Measurements from ENCODE around the gene COX7A2L.
"Not testable (repeated sequence)": the region's sequence is repeated elsewhere in the genome, so short reads cannot be mapped to it uniquely, and the experiment has no call there.

The COX7A2L gene

DNA sequence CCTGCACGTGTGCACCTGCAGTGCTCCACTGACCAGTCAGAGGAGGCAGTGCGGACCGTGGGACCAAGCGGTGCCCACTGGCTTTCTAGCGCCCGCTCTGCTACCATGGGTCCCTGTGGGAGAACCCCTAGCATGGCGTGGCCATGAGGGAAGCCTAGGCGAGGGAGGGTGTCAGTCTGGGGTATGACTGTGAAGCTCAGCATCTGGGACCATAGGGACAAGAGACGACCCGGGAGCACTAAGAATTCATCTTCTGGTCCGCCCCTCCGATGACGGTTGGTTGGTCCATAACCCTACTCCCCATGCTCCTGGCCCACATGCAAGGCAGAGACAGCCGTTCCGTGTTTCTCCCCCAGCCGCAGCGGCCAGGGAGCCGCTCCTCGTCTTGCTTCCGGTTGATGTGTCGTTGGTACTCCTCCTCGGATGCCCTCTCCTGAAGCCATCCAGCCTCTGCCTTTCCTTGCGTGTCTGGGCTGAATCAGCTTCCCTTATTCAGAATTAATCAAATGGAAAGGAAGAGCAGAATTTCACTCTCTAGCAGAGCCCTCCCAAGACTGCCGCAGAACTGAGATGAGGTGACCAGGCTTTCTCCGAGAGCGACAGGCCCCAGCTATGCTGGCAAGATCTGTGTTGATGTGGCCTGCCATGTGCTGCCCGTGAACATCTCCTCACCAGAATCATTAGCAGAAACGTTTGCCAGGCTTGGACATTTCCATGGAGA lies 23.0 kb downstream of the COX7A2L start:
- DNase-seq = no peak

GRCh38 chr2:42337356-42337820 lies 23.6 kb downstream of the COX7A2L start:
- no peak for DNase-seq

DNA sequence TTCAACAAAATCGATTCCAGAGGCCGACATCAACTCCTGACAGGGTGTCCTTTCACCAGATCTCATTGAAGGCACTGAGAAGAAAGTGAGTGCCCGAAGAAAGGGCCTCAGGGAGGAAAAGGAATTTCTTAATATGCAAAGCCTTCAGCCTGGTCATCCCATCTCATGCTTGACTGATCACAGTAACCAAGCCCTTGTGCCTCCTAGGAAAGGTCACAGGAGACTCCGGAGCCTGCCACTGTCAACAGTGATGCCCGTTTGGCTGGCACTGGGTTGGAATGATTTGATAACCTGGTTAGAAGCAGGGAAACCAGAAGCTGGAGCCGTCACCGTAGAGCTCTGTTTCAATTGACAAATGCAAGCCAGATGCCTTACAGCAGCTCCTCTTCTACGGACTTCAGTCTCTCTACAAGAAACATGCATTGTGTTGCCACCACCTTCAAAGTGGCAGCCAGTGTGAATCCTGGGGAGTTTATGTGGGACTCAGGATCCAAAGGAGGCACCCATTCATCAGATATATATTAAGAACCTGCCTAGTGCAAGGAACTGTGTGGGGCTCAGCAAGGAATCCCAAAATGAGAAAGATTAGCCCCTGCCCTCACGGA lies 24.6 kb downstream of the COX7A2L start:
- peak; percentile 57 for DNase-seq

DNA sequence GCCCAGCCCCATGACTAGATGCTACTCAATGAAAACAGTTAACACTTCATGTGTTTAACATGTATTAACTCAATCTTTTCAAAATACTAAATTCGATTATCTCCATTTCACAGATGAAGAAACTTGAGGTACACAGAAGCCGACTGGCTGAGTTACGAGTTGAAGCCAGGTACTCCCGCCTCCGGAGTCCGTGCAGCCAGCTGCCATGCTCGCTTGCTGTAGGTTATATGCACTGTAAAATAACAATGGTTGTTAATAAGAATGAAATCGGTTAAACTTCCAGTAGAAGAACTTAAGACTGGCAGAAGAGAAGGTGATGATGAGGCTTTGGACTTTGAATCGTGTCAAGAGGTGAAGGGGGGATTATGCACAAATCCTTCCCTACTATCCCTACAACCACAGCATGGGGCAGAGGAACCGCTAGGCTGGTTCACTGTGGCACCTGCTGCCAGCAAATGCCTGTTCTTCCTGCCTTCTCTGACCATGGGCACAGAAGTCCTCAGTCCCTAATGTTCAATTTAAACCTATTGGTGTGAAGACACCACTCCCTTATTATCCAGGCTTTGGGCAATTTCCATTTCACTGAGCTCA lies 25.4 kb downstream of the COX7A2L start:
- no peak for DNase-seq

- not testable (repeated sequence) for DNase-seq
These were observed 26.2 kb downstream of the COX7A2L start for GRCh38 chr2:42334865-42335264.

GRCh38 chr2:42334220-42334619 lies 26.8 kb downstream of the COX7A2L start:
- DNase-seq = no peak

GRCh38 chr2:42333579-42333978 lies 27.4 kb downstream of the COX7A2L start:
- no peak for DNase-seq

DNA sequence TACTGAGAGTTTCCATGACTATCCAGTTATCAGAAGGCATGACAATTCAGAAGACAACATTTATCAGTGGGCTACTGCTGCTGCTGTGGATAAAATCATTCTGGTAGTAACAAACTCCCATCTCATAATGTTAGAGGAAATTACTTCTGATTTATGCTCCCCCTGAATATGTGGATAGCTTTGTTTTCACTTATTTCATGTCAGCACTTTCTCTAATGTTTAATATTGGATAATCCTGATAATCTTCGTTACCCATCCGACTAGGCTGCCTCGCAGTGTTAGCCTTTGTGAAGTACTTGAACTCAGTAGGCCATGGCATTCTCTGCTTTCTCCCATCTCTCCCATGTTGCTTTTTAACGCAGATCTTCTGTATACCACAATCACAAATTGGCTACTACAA lies 28.4 kb downstream of the COX7A2L start:
- DNase-seq = no peak

- DNase-seq = no peak
These were observed 29.3 kb downstream of the COX7A2L start for GRCh38 chr2:42331569-42332284.

DNA sequence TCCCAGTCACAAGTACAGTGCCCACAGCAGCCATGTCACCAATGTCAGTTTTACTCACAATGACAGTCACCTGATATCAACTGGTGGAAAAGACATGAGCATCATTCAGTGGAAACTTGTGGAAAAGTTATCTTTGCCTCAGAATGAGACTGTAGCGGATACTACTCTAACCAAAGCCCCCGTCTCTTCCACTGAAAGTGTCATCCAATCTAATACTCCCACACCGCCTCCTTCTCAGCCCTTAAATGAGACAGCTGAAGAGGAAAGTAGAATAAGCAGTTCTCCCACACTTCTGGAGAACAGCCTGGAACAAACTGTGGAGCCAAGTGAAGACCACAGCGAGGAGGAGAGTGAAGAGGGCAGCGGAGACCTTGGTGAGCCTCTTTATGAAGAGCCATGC lies 31.3 kb downstream of the COX7A2L start:
- DNase-seq = no peak

DNA sequence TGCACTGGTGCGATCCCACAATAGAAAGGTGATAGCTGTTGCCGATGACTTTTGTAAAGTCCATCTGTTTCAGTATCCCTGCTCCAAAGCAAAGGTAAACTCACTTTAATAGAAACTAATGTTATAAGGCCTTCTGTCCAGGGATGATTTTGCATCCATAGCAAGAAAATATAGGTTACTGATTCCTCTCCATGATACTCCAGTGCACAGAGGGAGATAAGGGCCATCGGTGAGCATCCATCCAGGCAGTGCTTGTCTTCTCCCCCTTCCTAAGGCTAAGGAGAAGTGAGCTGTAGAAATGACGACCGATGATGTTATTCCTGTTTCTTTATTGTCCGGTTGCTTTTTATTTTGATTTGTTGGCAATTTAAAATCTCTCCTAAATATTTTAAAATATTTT lies 32.1 kb downstream of the COX7A2L start:
- DNase-seq = no peak

DNA sequence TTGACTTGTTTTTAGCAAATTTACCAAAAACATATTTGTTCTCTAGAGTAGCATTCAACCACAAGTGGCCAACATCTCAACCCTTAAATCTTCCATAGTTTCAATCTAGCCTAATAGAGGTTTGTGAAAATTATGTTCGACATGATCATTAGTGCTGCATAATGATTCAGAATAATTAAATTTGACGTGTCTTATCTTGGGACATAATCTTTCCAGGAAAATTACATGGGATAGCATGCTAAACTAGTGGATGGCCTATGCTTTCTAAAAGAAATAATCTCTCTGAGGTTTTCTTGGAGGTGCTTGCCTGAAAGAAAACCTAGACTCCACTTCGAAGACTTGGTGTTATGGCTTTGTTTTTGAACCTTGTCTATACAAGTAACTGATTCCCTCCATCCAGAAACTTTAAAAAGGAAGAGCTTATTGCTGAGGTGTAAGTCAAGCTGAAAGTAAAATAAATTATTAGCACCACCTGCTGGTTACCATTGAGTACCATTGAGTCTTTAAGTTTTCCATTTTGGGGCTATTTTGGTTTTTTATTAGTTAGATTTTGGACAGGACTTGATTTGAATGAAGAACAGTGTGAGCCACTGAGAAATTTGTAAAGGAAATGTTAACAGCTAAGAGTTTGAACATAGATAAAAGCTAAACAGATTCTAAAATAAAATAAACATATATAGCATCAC lies 32.7 kb downstream of the COX7A2L start:
- DNase-seq = no peak

- DNase-seq = no peak
These were observed 33.9 kb downstream of the COX7A2L start for GRCh38 chr2:42327125-42327524.

GRCh38 chr2:42325609-42326008 lies 35.4 kb downstream of the COX7A2L start:
- DNase-seq = no peak

DNA sequence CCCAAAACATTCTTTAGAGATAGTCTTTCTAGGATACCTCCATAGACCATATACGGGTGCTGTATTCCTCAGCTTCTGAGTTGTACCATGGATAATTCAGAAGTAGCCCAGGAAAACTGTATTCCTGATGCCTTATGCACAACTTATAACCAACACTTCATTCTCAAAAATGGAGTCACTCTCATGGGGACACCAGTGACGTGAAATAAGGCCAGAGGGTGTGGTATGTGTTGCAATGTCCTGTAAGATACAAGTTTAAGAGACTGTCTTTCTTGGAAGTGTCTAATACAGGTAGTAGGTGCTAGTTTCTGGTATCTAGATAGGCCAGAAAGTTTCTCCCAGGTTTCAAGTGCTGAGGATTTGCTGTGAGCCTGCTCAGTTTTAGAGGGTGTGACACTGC lies 36.1 kb downstream of the COX7A2L start:
- no peak for DNase-seq

DNA sequence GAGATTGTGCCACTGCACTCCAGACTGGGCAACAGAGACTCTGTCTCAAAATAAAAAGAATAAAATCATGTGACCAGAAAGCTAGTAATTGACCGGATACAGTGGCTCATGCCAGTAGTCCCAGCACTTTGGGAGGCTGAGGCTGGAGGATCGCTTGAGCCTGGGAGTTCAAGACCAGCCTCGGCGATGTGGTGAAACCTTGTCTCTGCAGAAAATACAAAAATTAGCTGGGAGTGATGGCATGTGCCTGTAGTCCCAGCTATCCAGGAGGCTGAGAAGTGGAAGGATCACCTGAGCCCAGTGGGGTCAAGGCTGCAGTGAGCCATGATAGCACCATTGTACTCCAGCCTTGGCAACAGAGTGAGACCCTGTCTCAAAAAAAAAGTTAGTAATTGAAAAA lies 36.8 kb downstream of the COX7A2L start:
- no peak for DNase-seq

DNA sequence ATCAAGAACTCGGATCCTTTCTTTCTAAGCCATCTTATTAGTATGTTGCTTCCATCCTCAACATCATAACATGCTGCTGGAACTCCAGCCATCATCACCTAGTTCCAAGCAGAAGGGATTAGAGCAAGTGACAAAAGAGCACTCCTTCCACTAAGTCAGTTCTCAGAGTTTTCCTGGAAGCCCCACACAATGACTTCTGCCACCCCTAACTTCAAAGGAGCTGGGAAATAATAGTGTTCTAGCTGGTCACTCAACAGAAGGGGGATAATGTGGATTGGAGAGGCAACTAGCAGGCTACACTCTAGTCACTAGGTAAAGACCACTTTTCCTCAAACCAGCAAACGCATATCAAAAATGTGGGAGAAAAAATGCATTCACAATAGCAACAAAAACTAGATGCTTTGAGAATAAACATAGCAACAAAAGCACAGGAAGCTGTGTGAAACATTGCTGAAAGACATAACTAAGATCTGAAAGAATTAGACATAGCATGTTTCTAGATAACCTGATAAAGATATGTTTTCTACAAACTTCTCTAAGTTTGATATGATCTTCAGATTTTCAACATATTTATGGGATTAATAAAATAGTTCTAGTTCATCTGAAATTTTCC lies 39.5 kb downstream of the COX7A2L start:
- no peak for DNase-seq

DNA sequence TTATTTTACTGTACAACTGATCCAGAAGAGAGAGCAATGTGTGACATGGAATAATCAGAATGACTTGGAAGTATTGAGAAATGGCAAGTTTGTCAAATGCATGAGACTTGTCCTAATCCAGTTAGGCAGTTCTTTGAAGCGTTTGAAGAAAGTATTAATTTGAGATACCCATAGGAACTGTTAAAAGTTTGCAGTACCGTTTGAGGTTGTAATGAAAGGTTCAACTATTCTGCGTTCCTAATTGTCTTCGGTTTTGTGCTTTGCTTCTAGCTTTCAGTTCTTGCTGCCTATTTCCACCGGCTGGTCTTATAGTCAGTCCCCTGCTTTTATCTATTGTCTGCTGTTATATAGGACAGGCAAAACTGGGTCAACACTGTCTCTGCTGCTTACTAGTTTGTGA lies 41.8 kb downstream of the COX7A2L start:
- DNase-seq = peak; percentile 22

DNA sequence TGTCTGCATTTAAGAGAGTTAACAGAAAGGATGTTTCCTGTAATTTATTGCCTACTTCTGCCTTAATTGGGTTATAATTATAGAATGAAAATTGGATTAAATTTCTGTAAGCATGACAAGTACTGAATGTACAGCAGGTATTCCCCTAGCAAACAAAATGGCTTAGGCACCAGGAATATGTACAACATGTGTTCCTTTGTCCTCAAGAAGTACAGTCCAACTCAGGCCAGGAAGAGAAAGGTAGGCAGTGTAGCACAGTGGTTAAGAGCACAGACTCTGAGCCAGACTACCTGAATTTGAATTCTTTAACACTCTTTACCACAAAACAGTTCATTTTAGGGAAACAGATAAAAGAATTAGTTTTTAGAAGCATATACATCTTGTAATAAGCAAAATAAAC lies 43.1 kb downstream of the COX7A2L start:
- no peak for DNase-seq

GRCh38 chr2:42317486-42317885 lies 43.5 kb downstream of the COX7A2L start:
- DNase-seq = no peak

DNA sequence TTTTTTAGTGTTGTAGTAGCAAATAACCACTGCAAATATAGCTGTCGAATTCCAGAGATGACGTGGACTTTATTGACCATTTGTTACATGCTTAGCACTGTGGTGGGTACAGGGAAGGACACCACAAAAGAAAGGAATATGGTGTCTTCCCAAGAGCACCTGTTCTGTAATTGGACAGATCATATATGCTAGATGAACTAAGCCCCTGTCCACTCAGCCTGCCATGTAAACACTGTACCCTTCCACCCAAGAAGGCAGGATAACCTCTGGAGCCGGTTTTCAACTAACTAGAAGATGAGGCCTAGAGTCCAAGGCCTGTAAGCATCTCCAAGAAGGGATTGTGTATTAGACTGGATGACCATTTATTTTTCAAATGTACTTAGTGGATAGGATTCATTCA lies 44.1 kb downstream of the COX7A2L start:
- no peak for DNase-seq

- no peak for DNase-seq
These were observed 45.1 kb downstream of the COX7A2L start for GRCh38 chr2:42315844-42316470.
